Fibroblast of pulmonary artery (primary cell): ENCODE measurements around the gene ZNRF4.

Source experiments
- DNase-seq: peaks from one replicate; pipeline ENCODE4 v3.0.0-alpha.2; 2010; ENCODE audit warnings: low read depth
- H3K4me3 ChIP-seq: replicated peaks from 2 replicates; pipeline ENCODE4 v1.5.1; 2011; ENCODE audit warnings: low read depth, mild to moderate bottlenecking, control low read depth, low read length, moderate library complexity
- CTCF ChIP-seq: IDR thresholded peaks from 2 replicates; pipeline ENCODE4 v1.5.1; 2011; ENCODE audit warnings: mild to moderate bottlenecking, control low read depth, low read length, inconsistent platforms; ENCODE audit errors: missing control alignments

ZNRF4 gene

GRCh38 chr19:5498830-5499550 lies 43.8 kb downstream of the ZNRF4 start:
- DNase-seq = no peak
- H3K4me3 ChIP-seq = no peak overlapping the region
- no peak for TF ChIP-seq CTCF

- no peak overlapping the region for H3K4me3 ChIP-seq
- DNase-seq = no peak
- TF ChIP-seq CTCF = no peak
Measured at GRCh38 chr19:5501907-5502306, 46.7 kb downstream of the ZNRF4 start.

GRCh38 chr19:5503598-5503997 lies 48.4 kb downstream of the ZNRF4 start:
- H3K4me3 ChIP-seq = no peak overlapping the region
- no peak for DNase-seq
- TF ChIP-seq CTCF = no peak

GRCh38 chr19:5504114-5504513 lies 48.9 kb downstream of the ZNRF4 start:
- peak; percentile 2 for TF ChIP-seq CTCF
- DNase-seq = no peak
- no peak overlapping the region for H3K4me3 ChIP-seq
